WTC11 (cell line): ENCODE measurements around the gene CTBP1. TPM values are rescaled to one million over a fixed set of nuclear protein-coding genes. Genes with fewer than 3 reads are reported as not detected.

Experiments used
- ATAC-seq: fragments of 200-7000 bp; cut with Tn5 transposase; 2 replicates; pipeline ENCODE4 v1.10.0; 2021; ENCODE audit warnings: mild to moderate bottlenecking, moderate library complexity
- CTCF ChIA-PET: fragments of 300-600 bp; sonication (Branson Sonifier 250); formaldehyde crosslinking; loops from one replicate; lab custom pipeline; 2021; ENCODE audit warnings: antibody characterized with exemption; lab: Charles Lee
- POLR2A ChIA-PET: fragments of 350-600 bp; sonication (Branson Sonifier 250); formaldehyde crosslinking; loops from one replicate; lab custom pipeline; 2021; ENCODE audit warnings: antibody characterized with exemption; lab: Charles Lee
- DNase-seq: peaks from one replicate; pipeline ENCODE4 v3.0.0; 2021; ENCODE audit warnings: low spot score
- H3K27ac Mint-ChIP-seq: 2 replicates; pipeline ENCODE4 v1.8.0; 2021; ENCODE audit warnings: mixed read lengths
- H3K27me3 Mint-ChIP-seq: 2 replicates; pipeline ENCODE4 v1.8.0; 2021; ENCODE audit warnings: low read depth, mild to moderate bottlenecking, moderate library complexity, mixed read lengths
- H3K36me3 Mint-ChIP-seq: 2 replicates; pipeline ENCODE4 v1.8.0; 2021; ENCODE audit warnings: mixed read lengths
- H3K4me1 Mint-ChIP-seq: 2 replicates; pipeline ENCODE4 v1.8.0; 2022; ENCODE audit warnings: mixed read lengths
- H3K4me3 Mint-ChIP-seq: 2 replicates; pipeline ENCODE4 v1.8.0; 2021; ENCODE audit warnings: mild to moderate bottlenecking, moderate library complexity, mixed read lengths
- H3K9me3 Mint-ChIP-seq: 2 replicates; pipeline ENCODE4 v1.8.0; 2021; ENCODE audit warnings: mixed read lengths
- CREM ChIP-seq: sonication (generic); formaldehyde crosslinking; IDR thresholded peaks from 2 replicates; pipeline ENCODE4 v1.8.1; 2022; ENCODE audit warnings: mild to moderate bottlenecking, missing genetic modification reagents, moderate library complexity
- ELF4 ChIP-seq: sonication (generic); formaldehyde crosslinking; IDR thresholded peaks from 2 replicates; pipeline ENCODE4 v1.8.1; 2022; ENCODE audit warnings: low read depth, mild to moderate bottlenecking, moderate library complexity, missing genetic modification reagents
- ESRRA ChIP-seq: sonication (generic); formaldehyde crosslinking; IDR thresholded peaks from 2 replicates; pipeline ENCODE4 v1.8.1; 2022; ENCODE audit warnings: mild to moderate bottlenecking, missing genetic modification reagents, borderline replicate concordance
- FOXK1 ChIP-seq: sonication (generic); formaldehyde crosslinking; IDR thresholded peaks from 2 replicates; pipeline ENCODE4 v1.8.0; 2022; ENCODE audit warnings: mild to moderate bottlenecking, moderate library complexity, missing genetic modification reagents
- RELA ChIP-seq: sonication (generic); formaldehyde crosslinking; IDR thresholded peaks from 2 replicates; pipeline ENCODE4 v1.8.1; 2022; ENCODE audit warnings: missing genetic modification reagents, mild to moderate bottlenecking, borderline replicate concordance
- RORB ChIP-seq: fragments of 250-450 bp; sonication (Bioruptor Pico); IDR thresholded peaks from 2 replicates; pipeline ENCODE4 v1.9.0; 2021; ENCODE audit warnings: mild to moderate bottlenecking
- SMAD3 ChIP-seq: sonication (generic); formaldehyde crosslinking; IDR thresholded peaks from 2 replicates; pipeline ENCODE4 v1.8.0; 2022; ENCODE audit warnings: missing genetic modification reagents, mild to moderate bottlenecking, borderline replicate concordance
- ZBTB21 ChIP-seq: sonication (generic); formaldehyde crosslinking; IDR thresholded peaks from 2 replicates; pipeline ENCODE4 v1.8.1; 2023; ENCODE audit warnings: mild to moderate bottlenecking, missing genetic modification reagents, borderline replicate concordance
- ZNF219 ChIP-seq: sonication (generic); formaldehyde crosslinking; IDR thresholded peaks from 2 replicates; pipeline ENCODE4 v1.8.0; 2023; ENCODE audit warnings: missing genetic modification reagents, mild to moderate bottlenecking, borderline replicate concordance
- ZNF317 ChIP-seq: sonication (generic); formaldehyde crosslinking; IDR thresholded peaks from 2 replicates; pipeline ENCODE4 v1.8.1; 2023; ENCODE audit warnings: low read depth, mild to moderate bottlenecking, moderate library complexity, missing genetic modification reagents, borderline replicate concordance
- ZNF396 ChIP-seq: fragments of 250-450 bp; sonication (Bioruptor Pico); IDR thresholded peaks from 2 replicates; pipeline ENCODE4 v1.8.0; 2021; ENCODE audit warnings: mild to moderate bottlenecking, moderate library complexity, borderline replicate concordance
- total RNA-seq: library from RNA; stranded (reverse); gene quantifications from 3 replicates; pipeline ENCODE4 v1.2.3, GENCODE V29; 2021
- TF ChIP-seq, protein P1 (sequence below): sonication (generic); formaldehyde crosslinking; conservative IDR thresholded peaks from 2 replicates; pipeline ENCODE4 v1.8.1; 2023; ENCODE audit warnings: mild to moderate bottlenecking, low read depth, missing genetic modification reagents, moderate library complexity
- TF ChIP-seq, protein P2 (sequence below): sonication (generic); formaldehyde crosslinking; IDR thresholded peaks from 2 replicates; pipeline ENCODE4 v1.8.0; 2023; ENCODE audit warnings: missing genetic modification reagents
- TF ChIP-seq, protein P3 (sequence below): sonication (generic); formaldehyde crosslinking; IDR thresholded peaks from 2 replicates; pipeline ENCODE4 v1.8.1; 2023; ENCODE audit warnings: mild to moderate bottlenecking, missing genetic modification reagents
- TF ChIP-seq, protein P4 (sequence below): sonication (generic); formaldehyde crosslinking; IDR thresholded peaks from 2 replicates; pipeline ENCODE4 v1.8.0; 2022; ENCODE audit warnings: mild to moderate bottlenecking, missing genetic modification reagents
- TF ChIP-seq, protein P5 (sequence below): sonication (generic); formaldehyde crosslinking; IDR thresholded peaks from 2 replicates; pipeline ENCODE4 v1.8.1; 2023; ENCODE audit warnings: mild to moderate bottlenecking, missing genetic modification reagents
- TF ChIP-seq, protein P6 (sequence below): sonication (generic); formaldehyde crosslinking; IDR thresholded peaks from 2 replicates; pipeline ENCODE4 v1.8.1; 2022; ENCODE audit warnings: missing genetic modification reagents, borderline replicate concordance

CTBP1 gene
- total RNA-seq, 1 experiment from 2014 or later = 143 TPM

DNA sequence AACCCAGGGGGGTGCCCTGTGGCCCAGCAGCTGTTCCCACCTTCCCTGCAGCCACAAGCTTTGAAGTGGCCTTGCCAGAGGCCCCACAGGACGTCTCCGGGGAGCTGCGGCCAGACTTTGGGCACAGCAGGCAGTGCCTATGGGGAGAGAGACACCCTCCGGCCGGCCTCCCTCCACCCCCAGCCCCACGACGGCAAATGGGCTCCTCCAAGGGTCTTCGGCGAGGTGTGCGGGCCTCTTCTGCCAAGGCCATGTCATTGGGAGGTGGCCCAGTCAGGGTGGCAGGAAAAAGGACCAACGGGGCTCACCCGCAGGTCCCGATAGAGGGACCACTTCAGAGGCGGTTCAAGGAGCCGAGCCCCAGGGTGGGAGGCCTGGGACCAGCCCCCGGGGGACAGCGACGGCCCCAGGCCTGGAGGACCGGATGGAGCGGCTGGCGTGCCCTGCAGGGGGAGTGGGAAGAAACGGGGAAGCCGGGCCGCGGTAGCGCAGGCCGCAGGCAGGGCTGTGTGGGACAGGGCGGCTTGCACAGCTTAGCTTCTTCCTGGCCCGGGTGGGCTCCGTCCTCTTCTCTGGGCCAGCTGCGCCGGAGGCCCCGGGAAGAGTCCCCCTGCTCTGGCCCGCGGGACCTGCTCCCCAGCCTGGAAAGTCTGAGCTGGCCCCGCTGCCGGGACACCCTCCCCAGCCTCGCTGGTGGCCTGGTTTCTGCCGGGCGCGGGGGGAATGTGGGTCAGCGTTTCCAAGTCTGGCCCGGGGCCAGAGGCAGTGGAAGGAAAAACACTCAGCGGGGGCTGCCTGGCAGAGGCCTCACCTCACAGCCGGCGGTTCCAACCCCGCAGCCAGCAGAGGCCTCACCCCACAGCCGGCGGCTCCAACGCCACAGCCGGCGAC lies 54.7 kb downstream of the CTBP1 start:
- Mint-ChIP-seq H3K9me3 (peaks cover 5% of the 10 kb centered on the region), H3K4me1 (no peaks in the 10 kb centered on the region), H3K4me3 (no peak overlapping the region), H3K27ac (no peak overlapping the region), H3K36me3 (no peaks in the 10 kb centered on the region), H3K27me3 (peaks cover 4% of the 10 kb centered on the region; the same call in 1 of the 2 replicates)
- DNase-seq (peak; percentile 36), ATAC-seq (peak; percentile 39; the same call in 1 of the 2 replicates)
- POLR2A ChIA-PET = no interaction called here
- TF ChIP-seq ELF4 (CRISPR knock-in tag) (no peak), FOXK1 (CRISPR knock-in tag) (no peak), ZNF317 (CRISPR knock-in tag) (no peak), RELA (no peak), RORB (CRISPR knock-in tag) (no peak)
- TF ChIP-seq, protein P1, sequence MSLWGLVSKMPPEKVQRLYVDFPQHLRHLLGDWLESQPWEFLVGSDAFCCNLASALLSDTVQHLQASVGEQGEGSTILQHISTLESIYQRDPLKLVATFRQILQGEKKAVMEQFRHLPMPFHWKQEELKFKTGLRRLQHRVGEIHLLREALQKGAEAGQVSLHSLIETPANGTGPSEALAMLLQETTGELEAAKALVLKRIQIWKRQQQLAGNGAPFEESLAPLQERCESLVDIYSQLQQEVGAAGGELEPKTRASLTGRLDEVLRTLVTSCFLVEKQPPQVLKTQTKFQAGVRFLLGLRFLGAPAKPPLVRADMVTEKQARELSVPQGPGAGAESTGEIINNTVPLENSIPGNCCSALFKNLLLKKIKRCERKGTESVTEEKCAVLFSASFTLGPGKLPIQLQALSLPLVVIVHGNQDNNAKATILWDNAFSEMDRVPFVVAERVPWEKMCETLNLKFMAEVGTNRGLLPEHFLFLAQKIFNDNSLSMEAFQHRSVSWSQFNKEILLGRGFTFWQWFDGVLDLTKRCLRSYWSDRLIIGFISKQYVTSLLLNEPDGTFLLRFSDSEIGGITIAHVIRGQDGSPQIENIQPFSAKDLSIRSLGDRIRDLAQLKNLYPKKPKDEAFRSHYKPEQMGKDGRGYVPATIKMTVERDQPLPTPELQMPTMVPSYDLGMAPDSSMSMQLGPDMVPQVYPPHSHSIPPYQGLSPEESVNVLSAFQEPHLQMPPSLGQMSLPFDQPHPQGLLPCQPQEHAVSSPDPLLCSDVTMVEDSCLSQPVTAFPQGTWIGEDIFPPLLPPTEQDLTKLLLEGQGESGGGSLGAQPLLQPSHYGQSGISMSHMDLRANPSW (CRISPR knock-in tag) = no peak
- TF ChIP-seq, protein P2, sequence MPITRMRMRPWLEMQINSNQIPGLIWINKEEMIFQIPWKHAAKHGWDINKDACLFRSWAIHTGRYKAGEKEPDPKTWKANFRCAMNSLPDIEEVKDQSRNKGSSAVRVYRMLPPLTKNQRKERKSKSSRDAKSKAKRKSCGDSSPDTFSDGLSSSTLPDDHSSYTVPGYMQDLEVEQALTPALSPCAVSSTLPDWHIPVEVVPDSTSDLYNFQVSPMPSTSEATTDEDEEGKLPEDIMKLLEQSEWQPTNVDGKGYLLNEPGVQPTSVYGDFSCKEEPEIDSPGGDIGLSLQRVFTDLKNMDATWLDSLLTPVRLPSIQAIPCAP = no peak
- TF ChIP-seq, protein P3, sequence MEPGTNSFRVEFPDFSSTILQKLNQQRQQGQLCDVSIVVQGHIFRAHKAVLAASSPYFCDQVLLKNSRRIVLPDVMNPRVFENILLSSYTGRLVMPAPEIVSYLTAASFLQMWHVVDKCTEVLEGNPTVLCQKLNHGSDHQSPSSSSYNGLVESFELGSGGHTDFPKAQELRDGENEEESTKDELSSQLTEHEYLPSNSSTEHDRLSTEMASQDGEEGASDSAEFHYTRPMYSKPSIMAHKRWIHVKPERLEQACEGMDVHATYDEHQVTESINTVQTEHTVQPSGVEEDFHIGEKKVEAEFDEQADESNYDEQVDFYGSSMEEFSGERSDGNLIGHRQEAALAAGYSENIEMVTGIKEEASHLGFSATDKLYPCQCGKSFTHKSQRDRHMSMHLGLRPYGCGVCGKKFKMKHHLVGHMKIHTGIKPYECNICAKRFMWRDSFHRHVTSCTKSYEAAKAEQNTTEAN (CRISPR knock-in tag) = no peak
- CTCF ChIA-PET = no interaction called here

DNA sequence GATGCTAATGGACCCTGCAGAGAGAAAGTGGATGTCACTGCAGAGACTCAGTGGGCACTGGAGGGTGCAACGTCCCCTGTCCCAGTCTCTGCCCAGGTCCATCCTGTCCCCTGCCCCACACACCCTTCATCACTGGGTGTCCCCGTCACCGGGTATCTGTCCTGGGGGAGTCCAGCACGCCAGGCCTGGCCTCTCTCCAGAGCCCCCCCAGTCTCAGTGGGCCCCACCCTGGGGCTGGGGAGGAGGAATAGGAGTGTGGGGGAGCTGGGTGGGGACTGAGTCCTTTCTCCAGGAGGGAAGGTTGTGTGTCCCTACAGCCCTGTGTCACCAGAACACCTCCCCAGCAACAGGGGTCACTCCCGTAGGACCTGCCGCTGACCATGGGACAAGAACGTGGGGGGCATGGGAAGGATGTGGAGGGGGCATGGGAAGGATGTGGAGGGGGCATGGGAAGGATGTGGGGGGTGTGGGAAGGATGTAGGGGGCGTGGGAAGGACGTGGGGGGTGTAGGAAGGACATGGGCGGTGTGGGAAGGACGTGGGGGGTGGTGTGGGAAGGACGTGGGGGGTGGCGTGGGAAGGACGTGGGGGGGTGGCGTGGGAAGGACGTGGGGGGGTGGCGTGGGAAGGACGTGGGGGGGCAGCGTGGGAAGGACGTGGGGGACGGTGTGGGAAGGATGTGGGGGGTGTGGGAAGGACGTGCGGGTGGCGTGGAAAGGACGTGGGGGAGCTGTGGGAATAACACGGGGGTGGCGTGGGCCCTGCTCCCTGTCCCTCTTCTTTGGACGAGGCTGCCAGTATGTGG lies 55.5 kb downstream of the CTBP1 start:
- no peaks in the 10 kb centered on the region for H3K4me1 Mint-ChIP-seq
- peaks cover 5% of the 10 kb centered on the region for H3K9me3 Mint-ChIP-seq
- no peak overlapping the region for H3K4me3 Mint-ChIP-seq
- ATAC-seq (no peak), DNase-seq (peak; percentile 4)
- H3K36me3 Mint-ChIP-seq = no peaks in the 10 kb centered on the region
- TF ChIP-seq CREM (no peak), ZBTB21 (no peak), ESRRA (CRISPR knock-in tag) (no peak), ZNF396 (CRISPR knock-in tag) (no peak), SMAD3 (CRISPR knock-in tag) (no peak), ZNF219 (no peak)
- TF ChIP-seq, protein P4, sequence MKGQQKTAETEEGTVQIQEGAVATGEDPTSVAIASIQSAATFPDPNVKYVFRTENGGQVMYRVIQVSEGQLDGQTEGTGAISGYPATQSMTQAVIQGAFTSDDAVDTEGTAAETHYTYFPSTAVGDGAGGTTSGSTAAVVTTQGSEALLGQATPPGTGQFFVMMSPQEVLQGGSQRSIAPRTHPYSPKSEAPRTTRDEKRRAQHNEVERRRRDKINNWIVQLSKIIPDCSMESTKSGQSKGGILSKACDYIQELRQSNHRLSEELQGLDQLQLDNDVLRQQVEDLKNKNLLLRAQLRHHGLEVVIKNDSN (CRISPR knock-in tag) = no peak
- TF ChIP-seq, protein P5, sequence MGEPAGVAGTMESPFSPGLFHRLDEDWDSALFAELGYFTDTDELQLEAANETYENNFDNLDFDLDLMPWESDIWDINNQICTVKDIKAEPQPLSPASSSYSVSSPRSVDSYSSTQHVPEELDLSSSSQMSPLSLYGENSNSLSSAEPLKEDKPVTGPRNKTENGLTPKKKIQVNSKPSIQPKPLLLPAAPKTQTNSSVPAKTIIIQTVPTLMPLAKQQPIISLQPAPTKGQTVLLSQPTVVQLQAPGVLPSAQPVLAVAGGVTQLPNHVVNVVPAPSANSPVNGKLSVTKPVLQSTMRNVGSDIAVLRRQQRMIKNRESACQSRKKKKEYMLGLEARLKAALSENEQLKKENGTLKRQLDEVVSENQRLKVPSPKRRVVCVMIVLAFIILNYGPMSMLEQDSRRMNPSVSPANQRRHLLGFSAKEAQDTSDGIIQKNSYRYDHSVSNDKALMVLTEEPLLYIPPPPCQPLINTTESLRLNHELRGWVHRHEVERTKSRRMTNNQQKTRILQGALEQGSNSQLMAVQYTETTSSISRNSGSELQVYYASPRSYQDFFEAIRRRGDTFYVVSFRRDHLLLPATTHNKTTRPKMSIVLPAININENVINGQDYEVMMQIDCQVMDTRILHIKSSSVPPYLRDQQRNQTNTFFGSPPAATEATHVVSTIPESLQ = no peak
- TF ChIP-seq, protein P6, sequence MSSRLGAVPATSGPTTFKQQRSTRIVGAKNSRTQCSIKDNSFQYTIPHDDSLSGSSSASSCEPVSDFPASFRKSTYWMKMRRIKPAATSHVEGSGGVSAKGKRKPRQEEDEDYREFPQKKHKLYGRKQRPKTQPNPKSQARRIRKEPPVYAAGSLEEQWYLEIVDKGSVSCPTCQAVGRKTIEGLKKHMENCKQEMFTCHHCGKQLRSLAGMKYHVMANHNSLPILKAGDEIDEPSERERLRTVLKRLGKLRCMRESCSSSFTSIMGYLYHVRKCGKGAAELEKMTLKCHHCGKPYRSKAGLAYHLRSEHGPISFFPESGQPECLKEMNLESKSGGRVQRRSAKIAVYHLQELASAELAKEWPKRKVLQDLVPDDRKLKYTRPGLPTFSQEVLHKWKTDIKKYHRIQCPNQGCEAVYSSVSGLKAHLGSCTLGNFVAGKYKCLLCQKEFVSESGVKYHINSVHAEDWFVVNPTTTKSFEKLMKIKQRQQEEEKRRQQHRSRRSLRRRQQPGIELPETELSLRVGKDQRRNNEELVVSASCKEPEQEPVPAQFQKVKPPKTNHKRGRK = no peak
- peaks cover 4% of the 10 kb centered on the region; the same call in 1 of the 2 replicates for H3K27me3 Mint-ChIP-seq
- ChIA-PET POLR2A (no interaction called here), CTCF (no interaction called here)
- H3K27ac Mint-ChIP-seq = no peak overlapping the region
